Limb (tissue), 2 donors: ENCODE data around the gene XYLT2.
"Not testable (repeated sequence)": the region's sequence is repeated elsewhere in the genome, so short reads cannot be mapped to it uniquely, and the experiment has no call there.

Source experiments
- DNase-seq, 2 donors: peaks; one replicate each; pipeline ENCODE4 v3.0.0-alpha.2; 2016; ENCODE audit errors: extremely low spot score in 2 of 2

Gene XYLT2

GRCh38 chr17:50345432-50346312 lies at the start of gene XYLT2:
Gene XYLT2 (plus strand): TSS chr17:50346126. CDS start chr17:50346141, 15 bp downstream.
- peak; percentile 84 to 93 for DNase-seq

GRCh38 chr17:50297407-50297865 lies 48.5 kb upstream of the XYLT2 start:
- peak in 1 of 2 donors; percentile 85 for DNase-seq

DNA sequence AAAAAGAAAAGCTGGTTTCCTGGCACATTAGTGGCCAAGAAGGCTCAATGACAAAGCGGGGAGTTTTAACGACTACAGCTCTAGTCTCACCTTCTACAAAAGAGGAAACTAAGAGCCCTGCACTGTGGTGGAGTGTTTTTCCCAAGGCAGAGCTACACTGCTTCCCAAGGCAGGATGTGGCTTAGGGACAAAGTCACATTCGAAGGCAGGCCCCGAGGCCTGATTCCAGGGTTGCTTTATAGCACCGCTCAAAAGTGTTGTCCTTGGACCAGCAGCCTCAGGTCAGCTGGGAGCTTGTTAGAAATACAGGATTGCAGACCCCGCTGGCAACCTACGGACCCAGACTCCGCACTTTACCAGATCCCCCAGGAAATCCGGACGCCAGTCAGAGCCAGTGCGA lies 47.9 kb upstream of the XYLT2 start:
- DNase-seq: no peak

GRCh38 chr17:50299776-50300175 lies 46.1 kb upstream of the XYLT2 start:
- DNase-seq: no peak

DNA sequence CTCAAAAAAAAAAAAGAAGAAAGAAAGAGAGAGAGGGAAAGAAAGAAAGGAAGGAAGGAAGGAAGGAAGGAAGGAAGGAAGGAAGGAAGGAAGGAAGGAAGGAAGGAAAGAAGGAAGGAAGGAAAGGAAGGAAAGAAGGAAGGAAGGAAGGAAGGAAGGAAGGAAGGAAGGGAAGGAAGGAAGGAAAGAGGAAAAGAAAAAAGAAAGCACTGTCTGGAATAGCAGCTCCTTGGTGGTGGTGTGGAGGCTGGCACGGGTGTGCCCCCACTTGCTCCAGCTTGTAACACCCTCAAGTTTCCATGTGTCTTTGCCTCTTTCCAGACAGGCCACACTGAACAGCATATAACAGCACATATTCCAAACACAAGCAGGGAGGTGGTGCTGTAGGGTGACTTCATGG lies 45.1 kb upstream of the XYLT2 start:
- not testable (repeated sequence) for DNase-seq

DNA sequence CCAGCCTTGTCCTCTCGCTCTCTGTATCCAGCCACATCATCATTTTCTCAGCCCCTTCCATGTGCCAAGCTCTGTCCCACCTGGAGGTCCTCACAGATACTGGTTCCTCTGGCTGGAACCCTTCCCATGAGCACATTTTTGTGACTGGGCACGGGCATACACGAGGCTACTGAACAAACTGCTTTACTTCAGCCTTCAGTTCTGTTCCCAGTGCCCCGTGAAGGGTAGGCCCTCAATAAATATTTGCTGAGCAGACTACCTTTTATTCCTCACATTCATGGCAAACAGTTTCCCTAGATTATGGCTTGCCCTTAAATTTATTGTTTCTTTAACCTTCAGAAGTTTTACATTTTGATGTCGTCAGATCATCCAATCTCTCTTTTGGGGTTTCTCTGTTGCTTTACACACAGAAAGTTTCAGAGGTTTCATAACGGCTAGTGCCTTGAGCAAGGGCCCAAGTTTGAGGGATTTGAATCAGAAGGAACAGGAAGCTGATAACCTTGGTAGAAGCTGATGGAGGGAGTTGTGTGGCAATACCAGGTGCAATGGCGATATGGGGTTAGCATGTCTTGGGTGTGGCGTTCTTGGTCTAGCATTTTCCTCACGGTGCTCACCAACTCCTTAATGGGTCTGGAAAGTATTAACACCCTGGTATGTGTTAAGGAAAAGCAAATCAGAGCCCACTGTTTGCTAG lies 43.9 kb upstream of the XYLT2 start:
- no peak for DNase-seq

DNA sequence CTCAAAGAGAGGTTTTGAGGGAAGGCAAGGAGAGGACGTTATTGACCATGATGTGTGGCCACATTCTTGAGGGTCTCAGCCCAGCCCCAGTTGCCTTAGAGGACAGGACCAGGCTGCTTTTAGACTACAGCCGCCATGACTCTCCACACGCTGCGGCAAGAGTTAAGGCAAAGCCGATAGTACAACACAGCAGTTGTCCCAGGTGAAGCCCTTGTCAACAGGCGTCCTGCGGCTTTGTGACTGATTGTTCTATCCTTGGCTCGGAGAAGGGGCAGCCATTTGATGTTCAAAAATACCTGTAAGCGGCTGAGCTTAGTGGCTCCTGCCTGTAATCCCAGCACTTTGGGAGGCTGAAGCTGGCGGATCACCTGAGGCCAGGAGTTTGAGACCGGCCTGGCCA lies 42.9 kb upstream of the XYLT2 start:
- DNase-seq: no peak

DNA sequence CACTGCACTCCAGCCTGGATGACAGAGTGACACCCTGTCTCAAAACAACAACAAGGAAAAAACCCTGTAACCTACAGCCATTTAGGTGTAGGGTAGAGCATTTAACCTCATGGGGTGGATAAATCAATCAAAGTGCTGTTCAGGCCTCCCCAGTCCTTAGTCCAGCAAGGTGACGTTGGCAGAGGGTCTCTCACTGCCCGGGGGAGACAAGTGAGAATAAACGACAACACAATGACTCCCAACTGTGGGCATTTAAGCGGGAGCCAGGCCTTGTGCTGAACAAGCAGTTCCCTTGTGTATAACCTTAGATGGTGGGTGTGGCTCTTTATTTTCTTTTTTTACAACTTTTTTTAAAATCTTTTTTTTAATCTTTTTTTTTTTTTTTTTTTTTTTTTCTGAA lies 42.3 kb upstream of the XYLT2 start:
- DNase-seq: no peak

DNA sequence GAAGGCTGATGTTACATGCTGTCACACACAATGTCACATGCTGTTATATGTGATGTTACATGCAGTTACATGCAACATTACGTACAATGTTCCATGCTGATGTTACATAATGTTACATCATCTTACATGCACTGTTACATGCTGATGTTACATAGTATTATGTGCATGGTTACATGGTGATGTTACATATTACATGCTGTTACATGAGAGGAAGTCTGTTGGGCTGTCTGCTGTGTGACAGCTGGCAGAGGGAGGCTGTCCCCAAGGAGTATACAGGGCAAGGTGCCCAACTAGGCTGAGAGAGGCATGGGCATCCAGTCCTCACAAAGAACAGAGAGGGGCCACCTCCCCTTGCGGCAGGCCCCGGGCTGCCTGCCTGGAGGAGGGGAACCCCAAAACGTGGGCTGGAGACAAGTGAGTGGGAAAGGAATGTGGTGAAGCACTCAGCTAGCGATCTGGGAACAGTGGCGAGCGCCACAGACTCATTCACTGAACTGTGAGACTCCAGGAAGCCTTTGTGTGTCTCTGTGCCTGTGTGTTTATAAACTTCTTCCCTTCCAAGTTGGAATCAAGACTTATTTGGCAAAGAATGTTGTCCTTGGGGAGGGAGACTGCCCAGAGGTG lies 41.0 kb upstream of the XYLT2 start:
- DNase-seq: no peak

DNA sequence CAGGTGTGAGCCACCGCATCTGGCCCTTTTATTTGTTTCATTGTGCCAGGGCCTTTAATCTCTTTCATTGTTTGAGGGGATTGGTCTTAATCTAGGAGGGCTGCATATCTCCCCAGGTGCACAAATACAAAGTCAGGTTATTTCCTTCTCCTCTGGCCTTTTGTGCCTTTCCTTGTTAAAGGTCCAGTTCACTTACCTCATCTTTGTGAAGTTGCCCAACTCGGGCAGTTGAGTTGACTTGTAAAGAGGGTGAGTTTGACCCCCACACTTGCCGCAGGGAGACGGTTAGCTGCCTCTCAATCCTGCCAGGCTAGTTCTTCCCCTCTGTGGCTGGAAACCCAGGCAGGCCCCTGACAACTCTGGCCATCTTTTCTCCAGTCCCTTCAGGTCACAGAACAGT lies 38.3 kb upstream of the XYLT2 start:
- no peak for DNase-seq

- no peak for DNase-seq
Measured at GRCh38 chr17:50308666-50309065, 37.3 kb upstream of the XYLT2 start.

DNA sequence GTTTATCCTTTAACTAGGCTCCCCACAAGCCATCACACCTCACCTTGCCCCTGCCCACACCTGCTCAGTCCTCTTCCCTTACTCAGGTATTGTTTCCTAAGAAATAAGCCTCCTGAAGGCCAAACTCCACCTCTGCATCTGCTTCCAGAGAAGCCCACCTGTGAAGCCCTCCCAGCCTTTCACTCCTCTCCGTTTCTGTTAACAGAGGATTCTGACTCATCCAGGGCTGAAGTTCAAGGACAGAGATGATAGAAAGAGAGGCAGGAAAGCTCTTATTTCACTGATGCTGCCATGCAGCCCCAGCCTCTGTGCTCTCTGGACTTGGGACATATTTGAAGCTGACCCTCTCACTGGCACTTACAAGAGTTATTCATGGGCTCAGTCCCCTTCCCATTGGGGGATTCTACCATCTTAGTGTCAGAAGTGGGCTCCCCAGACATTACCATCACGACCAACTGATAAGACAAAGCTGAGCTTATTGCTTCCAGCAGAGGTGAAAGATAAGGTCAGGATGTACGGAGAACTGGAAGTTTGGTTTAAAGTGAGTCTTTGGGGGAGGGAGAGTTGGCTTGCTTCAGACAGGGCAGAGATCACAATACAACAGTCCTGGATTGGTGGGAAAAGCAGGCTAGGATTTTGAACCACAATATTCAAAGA lies 35.3 kb upstream of the XYLT2 start:
- DNase-seq: no peak

- no peak for DNase-seq
Measured at GRCh38 chr17:50311112-50311460, 34.8 kb upstream of the XYLT2 start.

DNA sequence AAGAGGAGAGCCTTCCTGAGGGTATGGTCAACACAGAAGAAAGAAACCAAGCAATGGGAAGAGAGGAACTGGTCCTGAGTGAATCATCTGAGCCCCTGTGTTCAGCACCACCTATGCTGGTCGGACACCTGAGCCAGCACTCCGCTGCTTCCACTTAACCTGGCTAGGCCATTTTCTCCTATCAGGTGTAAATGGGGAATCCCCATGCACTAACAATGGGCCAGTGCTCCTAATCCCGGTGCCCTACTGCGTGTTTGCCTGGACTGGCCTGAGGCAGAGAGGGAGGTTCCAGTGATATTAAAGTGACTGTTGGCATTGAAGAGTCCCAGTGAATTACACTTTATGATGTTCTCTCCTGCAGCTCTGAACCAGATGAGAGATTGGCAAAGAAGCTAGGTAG lies 34.4 kb upstream of the XYLT2 start:
- DNase-seq: no peak

DNA sequence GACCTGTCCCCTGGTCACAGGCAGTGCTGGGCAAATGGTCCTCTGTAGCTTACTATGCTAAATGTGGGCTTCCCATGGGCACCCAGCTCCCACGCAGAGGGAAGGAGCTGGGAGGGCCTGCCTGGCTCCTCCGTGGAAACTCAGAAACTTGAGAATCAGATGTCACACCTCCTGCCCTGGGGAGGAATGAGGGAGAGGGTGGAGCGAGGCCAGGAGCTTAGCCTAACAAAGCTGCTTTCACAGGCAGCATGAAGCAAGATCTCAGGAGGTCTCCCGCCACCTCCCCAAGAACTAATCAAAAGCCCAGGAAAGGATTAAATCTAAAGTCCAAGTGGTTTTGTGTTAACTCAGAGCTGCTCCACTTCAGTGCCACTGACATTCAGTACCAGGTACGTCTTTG lies 33.6 kb upstream of the XYLT2 start:
- DNase-seq: no peak

DNA sequence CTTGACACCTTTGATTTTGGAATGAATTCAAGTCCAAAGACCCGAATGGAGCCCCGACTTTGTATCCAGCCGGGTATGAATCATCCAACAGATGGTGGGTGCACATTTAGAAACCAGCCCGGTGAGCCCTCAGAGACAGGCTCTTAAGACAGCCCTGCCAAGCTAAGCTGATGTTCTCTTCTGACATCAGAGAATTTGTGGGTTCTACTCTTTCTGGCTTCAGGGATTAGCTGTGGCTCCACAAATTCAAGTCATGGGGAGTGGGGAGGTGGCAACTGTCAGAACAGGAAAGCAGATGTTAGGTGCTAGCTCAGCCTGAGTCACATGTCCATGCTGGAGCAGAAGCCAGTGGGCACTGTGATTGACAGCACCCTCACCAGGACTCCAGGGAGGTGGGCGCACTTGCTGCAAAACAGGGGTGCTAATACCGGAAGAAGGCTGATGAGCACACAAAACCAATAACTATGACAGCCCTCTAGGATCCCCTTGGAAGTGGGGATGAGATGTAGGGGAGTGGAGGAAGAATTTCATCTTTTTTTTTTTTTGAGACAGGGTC lies 31.4 kb upstream of the XYLT2 start:
- no peak for DNase-seq

DNA sequence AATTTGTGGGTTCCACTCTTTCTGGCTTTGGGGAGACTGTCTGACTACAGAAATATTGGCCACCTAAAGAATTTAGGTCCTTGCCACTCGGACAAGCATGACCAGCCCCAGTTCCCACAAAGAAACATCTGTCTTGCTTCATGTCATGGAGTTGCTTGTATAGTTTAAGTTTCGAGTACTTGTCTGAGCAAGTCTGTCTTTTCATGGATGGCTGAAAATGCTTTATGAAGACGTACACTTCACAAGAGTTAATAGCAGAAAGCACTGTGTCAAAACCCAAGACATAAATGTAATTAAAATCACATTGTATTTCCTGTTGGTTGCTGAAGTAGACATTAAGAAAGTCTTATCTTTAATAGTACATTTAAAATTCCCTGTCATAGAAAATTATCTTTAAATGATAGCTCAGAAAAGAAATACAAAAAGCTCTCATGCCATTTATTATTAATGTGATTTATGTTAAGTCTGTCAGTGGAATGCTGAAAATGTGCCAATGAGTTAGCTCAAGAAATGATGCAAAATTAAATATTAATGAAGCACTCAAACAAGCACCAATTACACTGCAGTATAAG lies 29.8 kb upstream of the XYLT2 start:
- DNase-seq: no peak

DNA sequence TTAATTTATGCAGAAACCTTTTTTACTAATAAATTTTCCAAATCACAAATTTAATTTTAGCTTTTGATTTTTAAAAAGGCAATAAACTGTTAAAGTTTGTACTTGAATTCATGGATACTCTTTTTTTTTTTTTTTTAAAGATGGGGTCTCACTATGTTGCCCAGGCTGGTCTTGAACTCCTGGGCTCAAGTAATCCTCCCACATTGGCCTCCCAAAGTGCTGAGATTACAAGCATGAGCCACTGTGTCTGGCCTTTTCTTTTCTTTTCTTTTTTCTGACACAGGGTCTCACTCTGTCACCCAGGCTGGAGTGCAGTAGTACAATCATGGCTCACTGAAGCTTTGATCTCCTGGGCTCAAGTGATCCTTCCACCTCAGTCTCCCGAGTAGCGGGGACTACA lies 29.3 kb upstream of the XYLT2 start:
- not testable (repeated sequence) for DNase-seq

DNA sequence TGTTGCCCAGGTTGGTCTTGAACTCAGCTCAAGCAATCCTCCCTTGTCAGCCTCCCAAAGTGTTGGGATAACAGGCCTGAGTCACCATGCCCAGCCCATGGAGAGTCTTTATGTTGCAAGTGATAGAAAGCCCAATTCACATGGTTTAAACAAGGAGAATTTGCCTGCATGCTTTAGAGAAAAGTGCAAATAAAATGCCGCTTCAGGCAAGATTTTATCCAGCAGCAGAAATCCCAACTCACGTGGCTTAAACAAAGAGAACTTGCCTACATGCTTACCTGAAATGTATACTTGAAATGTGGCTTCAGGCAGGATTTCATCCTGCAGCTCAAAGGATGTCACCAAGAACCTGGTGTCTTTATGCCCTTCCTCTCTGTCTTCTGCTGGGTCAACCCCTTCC lies 28.8 kb upstream of the XYLT2 start:
- no peak for DNase-seq

- no peak for DNase-seq
Measured at GRCh38 chr17:50318501-50319285, 27.2 kb upstream of the XYLT2 start.
